Neuronal stem cell (in vitro differentiated cells): Measurements from ENCODE around the gene KLK1. TPM values are rescaled to one million over a fixed set of nuclear protein-coding genes. Genes with fewer than 3 reads are reported as not detected.
A peak's percentile ranks its signal among the peaks of the same experiment; 100 is the strongest.

Source experiments
- DNase-seq: peaks from one replicate; pipeline ENCODE4 v3.0.0-alpha.2; 2013; ENCODE audit warnings: low spot score
- H2AFZ ChIP-seq: one replicate; pipeline ENCODE4 v1.6.1; 2013; ENCODE audit warnings: mild to moderate bottlenecking, low read length, inconsistent platforms
- H2AK5ac ChIP-seq: 2 replicates; pipeline ENCODE4 v1.6.1; 2013; ENCODE audit warnings: low read depth, mild to moderate bottlenecking, inconsistent platforms, low read length, moderate library complexity, mixed read lengths
- H2BK120ac ChIP-seq: 2 replicates; pipeline ENCODE4 v1.6.1; 2013; ENCODE audit warnings: low read depth, mild to moderate bottlenecking, inconsistent platforms, low read length, moderate library complexity, mixed read lengths
- H2BK12ac ChIP-seq: one replicate; pipeline ENCODE4 v1.6.1; 2013; ENCODE audit warnings: low read length, inconsistent platforms
- H2BK15ac ChIP-seq: 2 replicates; pipeline ENCODE4 v1.6.1; 2013; ENCODE audit warnings: mild to moderate bottlenecking, low read length, inconsistent platforms, mixed read lengths
- H2BK5ac ChIP-seq: one replicate; pipeline ENCODE4 v1.6.1; 2013; ENCODE audit warnings: inconsistent platforms, mild to moderate bottlenecking, low read length, moderate library complexity
- H3K14ac ChIP-seq: one replicate; pipeline ENCODE4 v1.6.1; 2013; ENCODE audit warnings: low read length, inconsistent platforms
- H3K18ac ChIP-seq: 2 replicates; pipeline ENCODE4 v1.6.1; 2013; ENCODE audit warnings: low read length, inconsistent platforms
- H3K23ac ChIP-seq: 2 replicates; pipeline ENCODE4 v1.6.1; 2013; ENCODE audit warnings: low read depth, mild to moderate bottlenecking, mixed read lengths, low read length, inconsistent platforms; ENCODE audit not compliant: poor library complexity
- H3K27ac ChIP-seq: replicated peaks from 3 replicates; pipeline ENCODE4 v1.5.1; 2013; ENCODE audit warnings: low read length, inconsistent platforms
- H3K27me3 ChIP-seq, 3 experiments: 2 replicates each; pipeline ENCODE4 v1.6.1; 2013; ENCODE audit warnings: low read length in 3 of 3, mild to moderate bottlenecking in 2 of 3, inconsistent platforms in 1 of 3, low read depth in 1 of 3, mixed read lengths in 1 of 3, moderate library complexity in 1 of 3; ENCODE audit not compliant: control insufficient read depth in 3 of 3, insufficient read depth in 3 of 3
- H3K36me3 ChIP-seq, 2 donors: replicated peaks in 1 of 2; 2 replicates each; pipeline ENCODE4 v1.6.1; 2013; ENCODE audit warnings: low read length in 2 of 2; ENCODE audit not compliant: control insufficient read depth in 2 of 2, insufficient read depth in 2 of 2
- H3K4ac ChIP-seq: 2 replicates; pipeline ENCODE4 v1.6.1; 2013; ENCODE audit warnings: inconsistent platforms, mild to moderate bottlenecking, low read length, moderate library complexity
- H3K4me1 ChIP-seq, 2 donors: 1 replicate in 1 of 2; 2 replicates in 1 of 2; pipeline ENCODE4 v1.6.1; 2013; ENCODE audit warnings: low read length in 2 of 2, low read depth in 1 of 2; ENCODE audit not compliant: control insufficient read depth in 2 of 2, insufficient read depth in 1 of 2
- H3K4me2 ChIP-seq: one replicate; pipeline ENCODE4 v1.6.1; 2013; ENCODE audit warnings: mild to moderate bottlenecking, low read length, inconsistent platforms; ENCODE audit not compliant: insufficient read depth, poor library complexity, severe bottlenecking
- H3K4me3 ChIP-seq, 2 donors: 2 replicates each; pipeline ENCODE4 v1.5.1; 2013; ENCODE audit warnings: low read length in 2 of 2, mild to moderate bottlenecking in 2 of 2, inconsistent platforms in 1 of 2, moderate library complexity in 1 of 2
- H3K79me1 ChIP-seq: one replicate; pipeline ENCODE4 v1.6.1; 2013; ENCODE audit warnings: low read depth, mild to moderate bottlenecking, inconsistent platforms, low read length, moderate library complexity
- H3K9ac ChIP-seq: one replicate; pipeline ENCODE4 v1.6.1; 2013; ENCODE audit warnings: mild to moderate bottlenecking, low read depth, low read length, inconsistent platforms; ENCODE audit not compliant: poor library complexity
- H3K9me3 ChIP-seq, 2 donors: replicated peaks in 1 of 2; 2 replicates each; pipeline versions ENCODE3 to v1.6.1; 2013; ENCODE audit warnings: low read length in 2 of 2, mild to moderate bottlenecking in 2 of 2, inconsistent platforms in 1 of 2, low read depth in 1 of 2, mixed read lengths in 1 of 2, moderate library complexity in 1 of 2; ENCODE audit not compliant: control insufficient read depth in 2 of 2, insufficient read depth in 1 of 2
- H4K8ac ChIP-seq: one replicate; pipeline ENCODE4 v1.6.1; 2013; ENCODE audit warnings: low read depth, mild to moderate bottlenecking, inconsistent platforms, low read length, moderate library complexity
- H4K91ac ChIP-seq: one replicate; pipeline ENCODE4 v1.6.1; 2013; ENCODE audit warnings: low read length, low read depth, mild to moderate bottlenecking, inconsistent platforms; ENCODE audit not compliant: poor library complexity
- WGBS, 2 donors: extraction: QIAGEN DNeasy Blood & Tissue Kit; methylation state at CpG; one replicate each; pipeline ENCODE4 v1.1.7; 2013; ENCODE audit warnings: missing lambda C conversion rate in 2 of 2, mixed read lengths in 1 of 2; ENCODE audit not compliant: insufficient read length in 2 of 2, insufficient replicate concordance in 1 of 2; ENCODE audit errors: extremely low coverage in 2 of 2; 5-methylcytosine and 5-hydroxymethylcytosine counted together
- polyA plus RNA-seq, 2 experiments: library from polyadenylated mRNA; stranded (reverse); fragments of 200-250 nt; gene quantifications; one replicate each; pipeline ENCODE4 v1.2.3, GENCODE V29; 2013

Gene KLK1
- polyA plus RNA-seq (2013, experiment 1 of 2): not detected
- polyA plus RNA-seq (2013, experiment 2 of 2): not detected

- Histone ChIP-seq H3K4me3 (no peak within 1 kb of the TSS), H3K4me2 (no peak within 1 kb of the TSS), H4K8ac (no peak within 1 kb of the TSS), H3K27ac (no peak within 1 kb of the TSS), H3K9ac (no peak within 1 kb of the TSS), H2AK5ac (no peak within 1 kb of the TSS), H4K91ac (no peak within 1 kb of the TSS), H2BK12ac (peak within 1 kb of the TSS; percentile 78), H3K14ac (no peak within 1 kb of the TSS), H2BK5ac (no peak within 1 kb of the TSS), H2AFZ (no peak within 1 kb of the TSS), H3K4me1 (peaks cover 0 to 3% of the 10 kb centered on the region in 2 donors), H3K18ac (peak within 1 kb of the TSS; percentile 40), H3K79me1 (no peaks in the 10 kb centered on the region), H2BK120ac (no peak within 1 kb of the TSS), H3K36me3 (no peaks in the 10 kb centered on the region), H3K4ac (no peak within 1 kb of the TSS), H2BK15ac (no peak within 1 kb of the TSS), H3K27me3 (peaks cover 10 to 60% (median 42%) of the 10 kb centered on the region in 3 experiments), H3K23ac (no peak within 1 kb of the TSS), H3K9me3 (peaks cover 0 to 6% of the 10 kb centered on the region in 2 donors)
- DNase-seq: no peak
- WGBS, 2 donors: no CpG with 5 or more reads among the region's 14 CpGs
Observed at GRCh38 chr19:50823389-50824042, at the start of gene KLK1. Gene KLK1, minus strand, starts transcription at chr19:50823787. Its CDS starts 39 bp downstream, at chr19:50823748.

GRCh38 chr19:50873056-50873455, 49.5 kb upstream of the KLK1 start, which contains the start of gene KLK2:
Gene KLK2, plus strand, starts transcription at chr19:50873439. Its CDS starts 35 bp downstream, at chr19:50873474.
- no peak within 1 kb of the TSS for H3K14ac ChIP-seq
- H3K23ac ChIP-seq: no peak within 1 kb of the TSS
- no peak within 1 kb of the TSS for H4K91ac ChIP-seq
- H3K4me1 ChIP-seq: no peaks in the 10 kb centered on the region
- H2BK12ac ChIP-seq: no peak within 1 kb of the TSS
- peak within 1 kb of the TSS; percentile 10 for H3K9ac ChIP-seq
- peaks cover 0 to 72% (median 3%) of the 10 kb centered on the region in 3 experiments for H3K27me3 ChIP-seq
- no peak within 1 kb of the TSS for H3K4me3 ChIP-seq
- H3K27ac ChIP-seq: no peak within 1 kb of the TSS
- H3K4ac ChIP-seq: no peak within 1 kb of the TSS
- WGBS, 2 donors: no CpG with 5 or more reads among the region's 3 CpGs
- H4K8ac ChIP-seq: no peak within 1 kb of the TSS
- no peak within 1 kb of the TSS for H2AK5ac ChIP-seq
- no peak within 1 kb of the TSS for H2BK15ac ChIP-seq
- no peak within 1 kb of the TSS for H2AFZ ChIP-seq
- no peaks in the 10 kb centered on the region for H3K36me3 ChIP-seq
- DNase-seq: no peak
- no peak within 1 kb of the TSS for H2BK5ac ChIP-seq
- no peak within 1 kb of the TSS for H3K4me2 ChIP-seq
- no peaks in the 10 kb centered on the region for H3K79me1 ChIP-seq
- H3K9me3 ChIP-seq: no peaks in the 10 kb centered on the region
- H3K18ac ChIP-seq: peak within 1 kb of the TSS; percentile 22
- H2BK120ac ChIP-seq: no peak within 1 kb of the TSS

GRCh38 chr19:50870417-50871089, 47.0 kb upstream of the KLK1 start:
- no peak for DNase-seq
- Histone ChIP-seq H2BK5ac (no peak overlapping the region), H2BK120ac (no peak overlapping the region), H3K27ac (no peak overlapping the region), H3K18ac (no peak overlapping the region), H2AFZ (no peak overlapping the region), H4K91ac (no peak overlapping the region), H4K8ac (no peak overlapping the region), H3K4me1 (peaks cover 0 to 1% of the 10 kb centered on the region in 2 donors), H3K9ac (no peak overlapping the region), H3K4me3 (no peak overlapping the region), H3K79me1 (no peaks in the 10 kb centered on the region), H3K4ac (no peak overlapping the region), H2BK15ac (no peak overlapping the region), H2BK12ac (no peak overlapping the region), H3K4me2 (no peak overlapping the region), H3K36me3 (no peaks in the 10 kb centered on the region), H3K9me3 (no peaks in the 10 kb centered on the region), H3K23ac (peak overlapping the region; percentile 83), H3K27me3 (peaks cover 0 to 63% (median 3%) of the 10 kb centered on the region in 3 experiments), H2AK5ac (no peak overlapping the region), H3K14ac (no peak overlapping the region)
- no CpG with 5 or more reads among the region's 26 CpGs for WGBS, 2 donors

- Histone ChIP-seq H3K79me1 (no peaks in the 10 kb centered on the region), H3K27me3 (peaks cover 0 to 54% (median 0%) of the 10 kb centered on the region in 3 experiments), H3K36me3 (no peaks in the 10 kb centered on the region), H2BK12ac (no peak overlapping the region), H2AK5ac (no peak overlapping the region), H3K18ac (no peak overlapping the region), H3K9me3 (no peaks in the 10 kb centered on the region), H3K27ac (no peak overlapping the region), H3K23ac (no peak overlapping the region), H3K4me3 (no peak overlapping the region), H3K4me1 (peaks cover 0 to 1% of the 10 kb centered on the region in 2 donors), H4K8ac (no peak overlapping the region), H2BK120ac (no peak overlapping the region), H3K14ac (no peak overlapping the region), H3K9ac (no peak overlapping the region), H2BK15ac (no peak overlapping the region), H3K4ac (no peak overlapping the region), H4K91ac (no peak overlapping the region), H2BK5ac (no peak overlapping the region), H3K4me2 (no peak overlapping the region), H2AFZ (no peak overlapping the region)
- no peak for DNase-seq
- WGBS, 2 donors: no CpG with 5 or more reads among the region's 4 CpGs
Observed at GRCh38 chr19:50869479-50869878, 45.9 kb upstream of the KLK1 start.
